GM10266 (cell line): ENCODE measurements around the gene BORCS5.
A peak's percentile ranks its signal among the peaks of the same experiment; 100 is the strongest.

Experiments used
- DNase-seq: peaks from one replicate; pipeline ENCODE4 v3.0.0; 2012; ENCODE audit errors: extremely low spot score
- TF ChIP-seq, protein P1 (sequence below): IDR thresholded peaks from 2 replicates; pipeline ENCODE4 v1.5.1; 2012; ENCODE audit warnings: mild to moderate bottlenecking, low read depth; ENCODE audit not compliant: control insufficient read depth, insufficient read depth; ENCODE audit errors: missing control alignments

The BORCS5 gene

DNA sequence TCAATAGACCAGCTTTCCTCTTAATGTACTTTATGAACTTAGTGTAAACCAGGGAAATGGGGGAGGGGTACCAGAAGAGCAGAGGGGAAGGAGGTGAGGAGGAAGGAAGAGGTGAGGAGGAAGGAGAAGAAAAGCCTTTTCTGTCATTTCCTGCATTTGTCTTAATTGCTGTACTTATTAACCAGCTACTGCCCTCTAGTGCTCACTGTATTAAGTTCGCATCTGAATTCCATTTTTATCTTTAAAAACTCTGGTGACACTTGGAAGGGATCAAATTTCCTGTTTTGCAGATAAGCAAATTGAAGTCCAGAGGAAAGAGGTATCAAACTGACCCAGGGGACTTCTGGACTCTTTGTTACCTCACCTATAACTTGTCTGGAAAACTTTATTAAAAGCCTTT is 29.1 kb upstream of the BORCS5 start:
- DNase-seq, result peak; percentile 69
- TF ChIP-seq, protein P1, sequence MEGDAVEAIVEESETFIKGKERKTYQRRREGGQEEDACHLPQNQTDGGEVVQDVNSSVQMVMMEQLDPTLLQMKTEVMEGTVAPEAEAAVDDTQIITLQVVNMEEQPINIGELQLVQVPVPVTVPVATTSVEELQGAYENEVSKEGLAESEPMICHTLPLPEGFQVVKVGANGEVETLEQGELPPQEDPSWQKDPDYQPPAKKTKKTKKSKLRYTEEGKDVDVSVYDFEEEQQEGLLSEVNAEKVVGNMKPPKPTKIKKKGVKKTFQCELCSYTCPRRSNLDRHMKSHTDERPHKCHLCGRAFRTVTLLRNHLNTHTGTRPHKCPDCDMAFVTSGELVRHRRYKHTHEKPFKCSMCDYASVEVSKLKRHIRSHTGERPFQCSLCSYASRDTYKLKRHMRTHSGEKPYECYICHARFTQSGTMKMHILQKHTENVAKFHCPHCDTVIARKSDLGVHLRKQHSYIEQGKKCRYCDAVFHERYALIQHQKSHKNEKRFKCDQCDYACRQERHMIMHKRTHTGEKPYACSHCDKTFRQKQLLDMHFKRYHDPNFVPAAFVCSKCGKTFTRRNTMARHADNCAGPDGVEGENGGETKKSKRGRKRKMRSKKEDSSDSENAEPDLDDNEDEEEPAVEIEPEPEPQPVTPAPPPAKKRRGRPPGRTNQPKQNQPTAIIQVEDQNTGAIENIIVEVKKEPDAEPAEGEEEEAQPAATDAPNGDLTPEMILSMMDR, result peak; percentile 67

DNA sequence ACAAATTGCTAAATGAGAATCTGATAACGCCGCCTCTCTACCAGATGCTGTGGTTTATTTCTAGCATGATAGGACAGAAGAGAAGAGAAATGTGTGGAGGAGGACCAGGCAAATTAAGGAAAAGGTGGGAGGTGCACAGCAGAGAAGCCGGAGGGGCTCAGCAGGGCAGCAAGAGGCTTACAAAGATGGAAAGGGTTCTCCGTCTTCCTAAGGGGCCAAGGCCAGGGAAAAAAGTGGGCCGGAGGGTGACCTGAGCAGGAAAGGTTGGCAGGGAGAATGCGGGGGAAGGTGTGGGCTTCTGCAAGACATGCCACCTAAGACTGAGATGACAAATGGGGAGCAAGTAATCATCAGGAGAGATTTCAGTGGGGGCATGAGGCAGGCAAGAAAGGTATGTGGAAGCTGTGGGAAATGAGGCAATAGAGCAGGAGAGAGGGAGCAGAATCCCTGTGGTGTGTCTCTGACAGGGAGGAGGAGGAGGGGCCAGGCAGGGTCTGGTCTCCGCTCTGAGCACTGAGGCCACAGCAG is 25.6 kb upstream of the BORCS5 start:
- TF ChIP-seq, protein P1, result no peak
- DNase-seq, result no peak

GRCh38 chr12:12331896-12332295 is 25.0 kb upstream of the BORCS5 start:
- no peak for DNase-seq
- TF ChIP-seq, protein P1, result no peak

GRCh38 chr12:12333407-12334366 is 23.2 kb upstream of the BORCS5 start:
- TF ChIP-seq, protein P1, result no peak
- no peak for DNase-seq

GRCh38 chr12:12334367-12335040 is 22.4 kb upstream of the BORCS5 start:
- peak; percentile 77 for DNase-seq

DNA sequence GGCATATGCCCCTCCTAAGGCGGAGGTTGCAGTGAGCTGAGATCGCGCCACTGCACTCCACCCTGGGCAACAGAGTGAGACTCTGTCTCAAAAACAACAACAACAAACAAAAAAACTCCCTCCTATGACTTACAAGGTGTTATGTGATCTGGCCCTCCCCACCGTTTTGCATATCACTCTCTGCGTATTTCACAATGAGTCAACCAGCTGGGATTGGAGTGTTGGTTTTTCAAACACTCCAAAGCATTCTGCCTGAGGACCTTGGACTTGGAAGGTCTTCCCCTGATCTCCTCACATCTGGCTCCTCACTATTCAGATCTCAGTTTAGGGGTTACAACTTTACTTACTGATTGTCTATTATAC is 20.8 kb upstream of the BORCS5 start:
- TF ChIP-seq, protein P1, result no peak
- no peak for DNase-seq

More at GRCh38 chr12:12334367-12335040, 22.4 kb upstream of the BORCS5 start:
- TF ChIP-seq, protein P1, result peak; percentile 86
